DND-41 (cell line): ENCODE results near the gene DNAJC6.

ENCODE experiments used
- ATAC-seq: fragments of 200-7000 bp; cut with Tn5 transposase; 3 replicates; pipeline ENCODE4 v1.9.1; 2021; ENCODE audit warnings: low read depth; ENCODE audit not compliant: insufficient read depth
- DNase-seq: peaks from one replicate; pipeline ENCODE4 v3.0.0-alpha.2; 2020
- H2AFZ ChIP-seq: 2 replicates; pipeline ENCODE4 v1.6.0; 2012; ENCODE audit warnings: low read depth, low read length
- H3K27ac ChIP-seq: 2 replicates; pipeline ENCODE4 v1.5.1; 2012; ENCODE audit warnings: low read length, inconsistent platforms
- H3K27me3 ChIP-seq: fragments of 200-600 bp; sonication (generic); 2 replicates; pipeline ENCODE4 v1.6.0; 2012; ENCODE audit warnings: low read length, mild to moderate bottlenecking, inconsistent platforms; ENCODE audit not compliant: insufficient read depth, poor library complexity
- H3K36me3 ChIP-seq: 2 replicates; pipeline ENCODE4 v1.5.1; 2012; ENCODE audit warnings: low read length, inconsistent platforms; ENCODE audit not compliant: insufficient read depth
- H3K4me1 ChIP-seq: 2 replicates; pipeline ENCODE4 v1.5.1; 2012; ENCODE audit warnings: mild to moderate bottlenecking, low read length; ENCODE audit not compliant: insufficient read depth
- H3K4me2 ChIP-seq: 2 replicates; pipeline ENCODE4 v1.6.0; 2012; ENCODE audit warnings: mild to moderate bottlenecking, moderate library complexity, low read length, inconsistent platforms; ENCODE audit not compliant: insufficient read depth
- H3K4me3 ChIP-seq, 2 experiments: fragments of 200-600 bp in 1 of 2; shearing (Covaris generic) in 1 of 2; 2 replicates each; pipeline ENCODE4 v1.5.1; 2012 to 2016; ENCODE audit warnings: inconsistent platforms in 2 of 2, low read length in 2 of 2, mild to moderate bottlenecking in 2 of 2, low read depth in 1 of 2, moderate library complexity in 1 of 2
- H3K79me2 ChIP-seq: 2 replicates; pipeline ENCODE4 v1.6.0; 2012; ENCODE audit warnings: low read length, inconsistent platforms; ENCODE audit not compliant: insufficient read depth
- H3K9ac ChIP-seq: 2 replicates; pipeline ENCODE4 v1.6.0; 2012; ENCODE audit warnings: low read depth, mild to moderate bottlenecking, inconsistent platforms, low read length, moderate library complexity
- H3K9me3 ChIP-seq: 2 replicates; pipeline ENCODE4 v1.5.1; 2012; ENCODE audit warnings: low read length, moderate library complexity, mild to moderate bottlenecking, inconsistent platforms; ENCODE audit not compliant: insufficient read depth, severe bottlenecking
- H4K20me1 ChIP-seq: 2 replicates; pipeline ENCODE4 v1.6.0; 2012; ENCODE audit warnings: low read length; ENCODE audit not compliant: insufficient read depth
- CTCF ChIP-seq: IDR thresholded peaks from 2 replicates; pipeline ENCODE4 v1.5.1; 2012; ENCODE audit warnings: borderline replicate concordance, low read length, moderate library complexity, mild to moderate bottlenecking; ENCODE audit not compliant: poor library complexity, severe bottlenecking; ENCODE audit errors: extremely low read depth
- EZH2 ChIP-seq: IDR thresholded peaks from 3 replicates; pipeline ENCODE4 v1.6.1; 2012; ENCODE audit warnings: borderline replicate concordance, low read depth, mild to moderate bottlenecking, moderate library complexity, low read length, inconsistent platforms; ENCODE audit not compliant: severe bottlenecking

Gene DNAJC6

GRCh38 chr1:65339866-65340468 is 30.6 kb downstream of the DNAJC6 start:
- Histone ChIP-seq H4K20me1 (no peaks in the 10 kb centered on the region), H3K27ac (no peak overlapping the region), H3K27me3 (no peaks in the 10 kb centered on the region), H3K79me2 (no peaks in the 10 kb centered on the region), H3K4me1 (no peaks in the 10 kb centered on the region), H3K9me3 (no peaks in the 10 kb centered on the region), H3K4me2 (no peak overlapping the region), H2AFZ (no peak overlapping the region), H3K9ac (no peak overlapping the region), H3K4me3 (no peak overlapping the region), H3K36me3 (no peaks in the 10 kb centered on the region)
- ATAC-seq (no peak), DNase-seq (no peak)
- TF ChIP-seq EZH2 (no peak), CTCF (no peak)

GRCh38 chr1:65341381-65341780 is 32.0 kb downstream of the DNAJC6 start:
- Histone ChIP-seq H2AFZ (no peak overlapping the region), H4K20me1 (no peaks in the 10 kb centered on the region), H3K27ac (no peak overlapping the region), H3K4me3 (no peak overlapping the region), H3K9ac (no peak overlapping the region), H3K4me2 (no peak overlapping the region), H3K9me3 (no peaks in the 10 kb centered on the region), H3K4me1 (no peaks in the 10 kb centered on the region), H3K27me3 (no peaks in the 10 kb centered on the region), H3K79me2 (no peaks in the 10 kb centered on the region), H3K36me3 (no peaks in the 10 kb centered on the region)
- ATAC-seq = no peak
- TF ChIP-seq EZH2 = no peak
- TF ChIP-seq CTCF = no peak
- DNase-seq = no peak

GRCh38 chr1:65343286-65343685 is 33.9 kb downstream of the DNAJC6 start:
- H3K79me2 ChIP-seq = no peaks in the 10 kb centered on the region
- TF ChIP-seq CTCF (no peak), EZH2 (no peak)
- H3K27ac ChIP-seq = no peak overlapping the region
- no peaks in the 10 kb centered on the region for H3K4me1 ChIP-seq
- H3K9ac ChIP-seq = no peak overlapping the region
- H2AFZ ChIP-seq = no peak overlapping the region
- H3K4me3 ChIP-seq = no peak overlapping the region
- no peaks in the 10 kb centered on the region for H3K9me3 ChIP-seq
- no peaks in the 10 kb centered on the region for H3K27me3 ChIP-seq
- no peaks in the 10 kb centered on the region for H3K36me3 ChIP-seq
- no peak for DNase-seq
- no peaks in the 10 kb centered on the region for H4K20me1 ChIP-seq
- ATAC-seq = no peak
- no peak overlapping the region for H3K4me2 ChIP-seq
